ENCODE data around the gene ARID2.

The ARID2 gene

DNA sequence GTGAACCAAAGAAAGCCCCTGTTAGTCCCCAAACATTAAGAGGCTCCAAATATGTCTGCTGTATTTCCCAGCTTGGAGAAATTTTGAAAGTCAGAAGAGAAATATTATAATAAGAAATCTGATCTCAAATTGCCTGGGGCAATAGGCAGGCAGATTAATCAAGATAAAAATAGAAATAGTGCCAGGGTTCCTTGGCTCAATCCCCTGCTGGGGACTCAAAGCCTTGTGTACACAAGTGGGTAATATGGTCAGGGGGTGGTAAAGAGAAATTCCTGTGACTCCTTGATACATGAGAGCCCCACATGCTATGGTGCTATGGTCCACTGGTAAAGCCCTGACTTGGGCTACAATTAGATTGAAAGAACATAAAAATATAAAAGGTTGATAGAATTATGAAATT, 41.3 kb upstream of the ARID2 start:
- TF ChIP-seq, protein P1, sequence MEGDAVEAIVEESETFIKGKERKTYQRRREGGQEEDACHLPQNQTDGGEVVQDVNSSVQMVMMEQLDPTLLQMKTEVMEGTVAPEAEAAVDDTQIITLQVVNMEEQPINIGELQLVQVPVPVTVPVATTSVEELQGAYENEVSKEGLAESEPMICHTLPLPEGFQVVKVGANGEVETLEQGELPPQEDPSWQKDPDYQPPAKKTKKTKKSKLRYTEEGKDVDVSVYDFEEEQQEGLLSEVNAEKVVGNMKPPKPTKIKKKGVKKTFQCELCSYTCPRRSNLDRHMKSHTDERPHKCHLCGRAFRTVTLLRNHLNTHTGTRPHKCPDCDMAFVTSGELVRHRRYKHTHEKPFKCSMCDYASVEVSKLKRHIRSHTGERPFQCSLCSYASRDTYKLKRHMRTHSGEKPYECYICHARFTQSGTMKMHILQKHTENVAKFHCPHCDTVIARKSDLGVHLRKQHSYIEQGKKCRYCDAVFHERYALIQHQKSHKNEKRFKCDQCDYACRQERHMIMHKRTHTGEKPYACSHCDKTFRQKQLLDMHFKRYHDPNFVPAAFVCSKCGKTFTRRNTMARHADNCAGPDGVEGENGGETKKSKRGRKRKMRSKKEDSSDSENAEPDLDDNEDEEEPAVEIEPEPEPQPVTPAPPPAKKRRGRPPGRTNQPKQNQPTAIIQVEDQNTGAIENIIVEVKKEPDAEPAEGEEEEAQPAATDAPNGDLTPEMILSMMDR (IDR thresholded peaks at IDR 0.05; ENCODE audit: low read depth, low read length): no peak
- no peak overlapping the region for H3K4me3 ChIP-seq (ENCODE audit: low read depth, low read length)

DNA sequence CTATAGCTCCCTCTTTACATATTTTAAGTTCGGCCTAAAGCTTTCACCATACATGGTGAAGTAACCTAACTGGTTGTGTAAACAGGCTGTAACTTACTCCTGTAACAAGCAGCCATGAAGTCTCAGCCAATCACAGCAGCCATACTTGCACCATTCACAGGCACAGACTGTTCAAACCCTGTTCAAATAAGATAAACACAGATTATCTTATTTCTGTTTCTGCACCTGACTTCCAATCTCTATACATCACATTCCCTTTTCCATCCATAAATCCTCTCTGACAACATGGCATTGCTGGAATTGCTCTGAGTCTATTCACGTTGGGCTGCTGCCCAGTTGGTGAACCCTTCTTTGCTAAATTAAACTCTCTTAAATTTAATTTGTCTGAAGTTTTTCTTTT, 34.5 kb upstream of the ARID2 start:
- H3K4me3 ChIP-seq (ENCODE audit: low read depth, low read length): no peak overlapping the region
- TF ChIP-seq, protein P1 (IDR thresholded peaks at IDR 0.05; ENCODE audit: low read depth, low read length): no peak

DNA sequence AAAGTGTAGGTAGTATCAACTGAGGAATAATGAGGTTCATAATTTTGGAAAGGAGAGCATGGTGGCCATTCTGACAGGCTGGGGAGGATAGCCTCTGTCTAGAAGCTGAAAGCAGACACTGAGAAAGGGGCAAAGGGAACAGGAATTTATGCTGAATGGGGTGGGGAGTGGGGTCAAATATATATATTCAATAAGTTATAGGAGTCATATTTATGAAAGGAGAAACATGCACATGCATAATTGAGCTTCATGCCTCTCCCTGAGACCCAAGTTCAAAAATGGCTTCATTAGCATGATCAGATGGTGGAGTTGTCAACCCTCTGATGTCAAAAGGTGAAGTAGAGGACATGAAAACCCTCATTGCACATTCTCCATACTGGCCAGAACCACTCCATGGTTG, 33.9 kb upstream of the ARID2 start:
- TF ChIP-seq, protein P1 (IDR thresholded peaks at IDR 0.05; ENCODE audit: low read depth, low read length): no peak
- no peak overlapping the region for H3K4me3 ChIP-seq (ENCODE audit: low read depth, low read length)

DNA sequence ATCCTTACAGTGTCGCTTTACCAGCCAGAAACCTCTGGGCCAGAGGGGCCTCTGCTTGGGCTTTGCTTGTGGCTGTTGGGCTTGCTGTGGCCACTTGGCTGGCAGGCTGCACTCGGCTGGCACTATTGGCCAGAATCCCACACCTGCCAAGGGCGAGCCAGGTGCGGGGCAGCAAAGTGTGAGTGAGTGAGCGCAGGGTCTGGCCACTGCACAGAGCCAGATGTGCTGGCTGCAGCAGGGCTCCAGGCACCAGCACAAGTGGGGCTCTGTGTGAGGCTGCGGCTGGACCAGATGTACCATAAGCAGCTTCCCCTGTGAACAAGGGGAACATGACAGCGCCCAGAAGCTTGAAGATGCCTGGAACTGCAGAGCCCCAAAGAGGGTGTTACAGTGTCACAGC, 33.5 kb upstream of the ARID2 start:
- no peak overlapping the region for H3K4me3 ChIP-seq (ENCODE audit: low read depth, low read length)
- TF ChIP-seq, protein P1 (IDR thresholded peaks at IDR 0.05; ENCODE audit: low read depth, low read length): no peak

DNA sequence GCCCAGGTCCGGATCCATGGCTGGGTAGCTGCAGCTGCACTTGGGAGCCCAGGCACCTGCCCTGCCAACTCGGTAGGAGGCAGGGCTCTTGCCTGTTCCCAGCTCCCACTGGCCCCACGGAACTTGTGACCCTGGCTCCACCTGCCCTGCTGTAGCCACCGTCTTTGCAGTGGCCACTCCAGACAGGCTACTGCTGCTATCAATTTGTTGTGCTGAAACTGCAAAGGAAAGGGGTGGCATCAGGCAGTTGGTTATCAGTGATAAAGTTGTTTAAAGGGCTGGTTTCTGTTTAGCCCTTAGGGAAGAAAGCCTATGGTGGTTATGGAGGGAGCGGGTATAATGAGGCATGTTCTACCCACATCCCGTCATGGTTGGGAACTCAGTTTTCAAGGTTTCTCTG, 32.1 kb upstream of the ARID2 start:
- H3K4me3 ChIP-seq (ENCODE audit: low read depth, low read length): no peak overlapping the region
- TF ChIP-seq, protein P1 (IDR thresholded peaks at IDR 0.05; ENCODE audit: low read depth, low read length): no peak

DNA sequence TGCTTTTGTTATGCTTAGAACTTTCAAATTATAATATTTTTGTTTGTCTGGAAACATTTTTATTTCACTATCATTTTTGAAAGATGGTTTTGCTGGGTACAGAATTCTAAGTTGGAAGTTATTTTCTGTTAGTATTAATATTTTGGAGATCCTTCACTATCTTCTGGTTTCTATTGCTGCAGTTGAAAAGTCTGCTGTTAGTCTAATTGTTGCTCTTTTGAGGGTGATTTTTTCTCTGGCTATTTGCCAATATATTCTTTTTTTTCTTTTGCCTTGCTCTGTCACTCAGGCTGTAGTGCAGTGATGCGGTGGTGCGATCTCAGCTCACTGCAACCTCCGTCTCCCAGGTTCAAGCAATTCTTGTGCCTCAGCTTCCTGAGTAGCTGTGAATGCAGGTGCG, 28.2 kb upstream of the ARID2 start:
- H3K4me3 ChIP-seq (ENCODE audit: low read depth, low read length): no peak overlapping the region
- TF ChIP-seq, protein P1 (IDR thresholded peaks at IDR 0.05; ENCODE audit: low read depth, low read length): no peak

DNA sequence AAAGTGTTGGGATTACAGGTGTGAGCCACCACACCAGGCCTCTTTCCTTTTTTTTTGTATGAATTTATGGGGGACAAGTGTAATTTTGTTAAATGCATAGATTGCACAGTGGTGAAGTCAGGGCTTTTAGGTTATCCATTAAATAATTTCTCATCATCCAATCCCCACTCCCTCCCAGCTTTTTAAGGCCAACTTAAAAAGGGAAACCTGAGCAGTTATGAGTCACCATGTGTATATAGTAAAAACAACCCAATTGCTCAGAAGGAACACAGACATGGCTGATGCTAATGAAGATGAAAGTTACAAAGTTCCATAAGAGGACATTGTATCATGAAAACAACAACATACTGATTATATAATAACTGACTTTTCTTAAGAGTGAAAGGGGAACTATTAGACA, 25.6 kb upstream of the ARID2 start:
- TF ChIP-seq, protein P1 (IDR thresholded peaks at IDR 0.05; ENCODE audit: low read depth, low read length): no peak
- no peak overlapping the region for H3K4me3 ChIP-seq (ENCODE audit: low read depth, low read length)
